ENCODE measurements around the gene CSMD2.

The CSMD2 gene

DNA sequence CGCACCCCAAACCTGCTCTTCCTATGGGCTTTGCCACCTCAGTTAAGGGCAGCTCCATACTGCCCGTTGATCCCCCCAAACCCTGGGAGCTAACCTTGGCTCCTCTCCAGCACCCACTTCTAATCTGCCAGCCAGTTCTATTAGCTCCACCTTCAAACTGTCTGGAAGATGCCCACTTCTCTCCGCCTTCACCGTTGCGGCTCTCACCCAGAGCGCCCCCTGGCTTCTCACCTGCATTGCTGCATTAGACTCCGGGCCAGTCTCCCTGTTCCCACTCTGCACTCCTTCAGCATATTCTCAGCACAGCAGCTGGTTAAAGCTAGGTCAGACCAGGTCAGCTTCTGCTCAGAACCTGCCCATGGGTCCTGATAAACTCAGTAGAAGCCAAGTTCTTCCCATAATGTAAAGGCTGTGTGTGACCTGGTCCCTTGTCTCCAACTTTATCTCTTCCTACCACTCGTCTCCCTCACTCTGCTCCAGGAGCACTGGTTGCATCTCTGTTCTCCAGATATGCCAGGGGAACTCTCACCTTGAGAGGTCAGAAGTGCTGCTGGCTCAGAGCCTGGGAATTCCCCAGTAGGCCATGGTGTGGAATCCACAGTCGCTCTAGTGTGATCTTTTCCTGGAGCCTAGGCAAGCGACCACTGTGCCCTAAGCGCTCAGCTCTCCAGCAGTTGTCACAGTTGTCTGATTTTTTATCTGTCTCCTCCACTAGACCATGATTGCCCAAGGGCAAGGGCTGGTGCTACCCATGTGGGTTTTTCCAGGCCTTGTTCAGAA is 150.9 kb downstream of the CSMD2 start:
- Histone ChIP-seq H3K36me3 (ENCODE audit: control insufficient read depth, insufficient read depth, low read length) (no peaks in the 10 kb centered on the region), H3K4me3 (ENCODE audit: low read depth, low read length) (no peak overlapping the region), H3K9ac (ENCODE audit: low read depth, low read length) (no peak overlapping the region), H3K27me3 (ENCODE audit: control insufficient read depth, insufficient read depth, low read length) (no peaks in the 10 kb centered on the region), H3K4me1 (ENCODE audit: control insufficient read depth, insufficient read depth, low read length) (no peaks in the 10 kb centered on the region), H3K9me3 (ENCODE audit: control insufficient read depth, insufficient read depth, low read length) (no peaks in the 10 kb centered on the region)

- Histone ChIP-seq H3K9me3 (ENCODE audit: control insufficient read depth, insufficient read depth, low read length) (no peaks in the 10 kb centered on the region), H3K9ac (ENCODE audit: low read depth, low read length) (no peak overlapping the region), H3K4me1 (ENCODE audit: control insufficient read depth, insufficient read depth, low read length) (no peaks in the 10 kb centered on the region), H3K36me3 (ENCODE audit: control insufficient read depth, insufficient read depth, low read length) (no peaks in the 10 kb centered on the region), H3K27me3 (ENCODE audit: control insufficient read depth, insufficient read depth, low read length) (no peaks in the 10 kb centered on the region), H3K4me3 (ENCODE audit: low read depth, low read length) (no peak overlapping the region)
These were observed 151.9 kb downstream of the CSMD2 start for GRCh38 chr1:34013136-34013535.

DNA sequence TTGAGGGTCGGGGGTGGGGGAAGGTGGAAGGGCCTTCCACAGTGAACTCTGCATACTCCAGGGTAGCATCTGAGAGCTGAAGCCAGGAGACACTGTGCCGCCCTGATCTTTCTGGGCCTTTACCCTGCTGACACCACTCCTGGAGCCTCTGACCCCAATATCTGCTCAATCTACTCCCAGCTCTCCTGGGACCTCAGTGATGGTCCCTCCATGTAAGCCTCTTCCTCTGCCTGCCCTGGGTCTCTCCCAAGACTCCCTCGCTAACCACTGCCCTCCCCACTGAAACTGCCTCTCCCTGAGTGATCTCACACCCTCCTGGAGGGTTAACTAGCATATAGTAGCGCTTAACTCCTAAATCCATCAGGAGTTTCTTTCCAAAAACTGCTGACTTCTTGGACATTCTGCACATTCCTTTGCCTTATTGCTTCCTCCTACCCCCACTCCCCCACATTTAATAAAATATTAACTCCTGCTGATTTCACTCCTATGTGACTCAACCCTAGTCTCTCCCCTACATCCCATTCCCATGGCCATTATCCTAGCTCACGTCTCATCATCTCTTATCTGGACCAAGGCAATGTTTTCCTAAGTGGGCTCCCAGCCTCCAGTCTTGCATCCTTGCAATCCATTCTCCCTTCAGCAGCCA is 155.6 kb downstream of the CSMD2 start:
- H3K27me3 ChIP-seq (ENCODE audit: control insufficient read depth, insufficient read depth, low read length), result no peaks in the 10 kb centered on the region
- H3K36me3 ChIP-seq (ENCODE audit: control insufficient read depth, insufficient read depth, low read length), result no peaks in the 10 kb centered on the region
- H3K9ac ChIP-seq (ENCODE audit: low read depth, low read length), result no peak overlapping the region
- no peaks in the 10 kb centered on the region for H3K4me1 ChIP-seq (ENCODE audit: control insufficient read depth, insufficient read depth, low read length)
- H3K4me3 ChIP-seq (ENCODE audit: low read depth, low read length), result no peak overlapping the region
- no peaks in the 10 kb centered on the region for H3K9me3 ChIP-seq (ENCODE audit: control insufficient read depth, insufficient read depth, low read length)

GRCh38 chr1:34007760-34008159 is 157.3 kb downstream of the CSMD2 start:
- Histone ChIP-seq H3K27me3 (ENCODE audit: control insufficient read depth, insufficient read depth, low read length) (no peaks in the 10 kb centered on the region), H3K9me3 (ENCODE audit: control insufficient read depth, insufficient read depth, low read length) (no peaks in the 10 kb centered on the region), H3K4me3 (ENCODE audit: low read depth, low read length) (no peak overlapping the region), H3K4me1 (ENCODE audit: control insufficient read depth, insufficient read depth, low read length) (no peaks in the 10 kb centered on the region), H3K9ac (ENCODE audit: low read depth, low read length) (no peak overlapping the region), H3K36me3 (ENCODE audit: control insufficient read depth, insufficient read depth, low read length) (no peaks in the 10 kb centered on the region)

DNA sequence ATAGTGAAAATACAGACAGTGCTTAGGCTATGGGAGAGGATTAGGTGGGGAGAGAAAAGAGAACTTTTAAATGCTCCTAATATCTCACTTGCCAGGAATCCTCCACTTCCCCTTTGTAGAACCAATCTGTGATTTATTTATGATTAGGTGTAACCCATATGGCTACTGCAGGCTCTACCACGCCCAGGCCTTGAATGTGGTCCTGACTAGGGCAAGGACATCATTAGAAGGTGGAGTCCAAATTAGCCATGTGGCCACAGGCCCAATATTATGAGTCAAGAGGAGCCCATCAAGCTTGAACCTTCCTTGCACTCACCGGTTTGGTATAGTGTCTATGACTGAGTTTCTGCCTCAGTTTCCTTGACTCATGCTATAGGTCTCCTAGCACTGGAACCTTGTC is 159.7 kb downstream of the CSMD2 start:
- H3K4me3 ChIP-seq (ENCODE audit: low read depth, low read length), result no peak overlapping the region
- H3K36me3 ChIP-seq (ENCODE audit: control insufficient read depth, insufficient read depth, low read length), result no peaks in the 10 kb centered on the region
- H3K27me3 ChIP-seq (ENCODE audit: control insufficient read depth, insufficient read depth, low read length), result no peaks in the 10 kb centered on the region
- no peak overlapping the region for H3K9ac ChIP-seq (ENCODE audit: low read depth, low read length)
- no peaks in the 10 kb centered on the region for H3K9me3 ChIP-seq (ENCODE audit: control insufficient read depth, insufficient read depth, low read length)
- H3K4me1 ChIP-seq (ENCODE audit: control insufficient read depth, insufficient read depth, low read length), result no peaks in the 10 kb centered on the region

DNA sequence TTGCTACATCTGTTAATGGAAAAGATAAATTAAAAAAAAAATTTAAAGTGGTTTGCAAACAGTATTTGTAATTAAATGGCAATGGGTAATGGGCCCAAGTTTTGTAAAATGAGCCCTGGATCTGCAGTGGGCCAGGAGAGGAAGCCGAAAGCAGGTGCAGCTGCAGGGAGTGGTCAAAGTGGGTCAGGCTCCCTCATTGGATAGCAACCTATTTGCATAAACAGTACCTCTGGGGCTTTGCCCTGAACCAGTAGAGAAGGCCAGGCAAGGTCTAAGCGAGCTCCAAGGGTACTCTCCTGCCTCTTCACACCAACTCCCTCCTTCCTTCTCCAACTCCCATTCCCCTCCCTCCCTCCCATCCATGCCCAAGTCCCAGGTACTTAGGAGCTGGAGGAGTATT is 162.2 kb downstream of the CSMD2 start:
- Histone ChIP-seq H3K9me3 (ENCODE audit: control insufficient read depth, insufficient read depth, low read length) (no peaks in the 10 kb centered on the region), H3K36me3 (ENCODE audit: control insufficient read depth, insufficient read depth, low read length) (no peaks in the 10 kb centered on the region), H3K9ac (ENCODE audit: low read depth, low read length) (no peak overlapping the region), H3K4me1 (ENCODE audit: control insufficient read depth, insufficient read depth, low read length) (no peaks in the 10 kb centered on the region), H3K4me3 (ENCODE audit: low read depth, low read length) (no peak overlapping the region), H3K27me3 (ENCODE audit: control insufficient read depth, insufficient read depth, low read length) (no peaks in the 10 kb centered on the region)

- Histone ChIP-seq H3K4me1 (ENCODE audit: control insufficient read depth, insufficient read depth, low read length) (no peaks in the 10 kb centered on the region), H3K36me3 (ENCODE audit: control insufficient read depth, insufficient read depth, low read length) (no peaks in the 10 kb centered on the region), H3K4me3 (ENCODE audit: low read depth, low read length) (no peak overlapping the region), H3K9ac (ENCODE audit: low read depth, low read length) (no peak overlapping the region), H3K27me3 (ENCODE audit: control insufficient read depth, insufficient read depth, low read length) (no peaks in the 10 kb centered on the region), H3K9me3 (ENCODE audit: control insufficient read depth, insufficient read depth, low read length) (no peaks in the 10 kb centered on the region)
These were observed 167.6 kb downstream of the CSMD2 start for GRCh38 chr1:33997127-33998036.

DNA sequence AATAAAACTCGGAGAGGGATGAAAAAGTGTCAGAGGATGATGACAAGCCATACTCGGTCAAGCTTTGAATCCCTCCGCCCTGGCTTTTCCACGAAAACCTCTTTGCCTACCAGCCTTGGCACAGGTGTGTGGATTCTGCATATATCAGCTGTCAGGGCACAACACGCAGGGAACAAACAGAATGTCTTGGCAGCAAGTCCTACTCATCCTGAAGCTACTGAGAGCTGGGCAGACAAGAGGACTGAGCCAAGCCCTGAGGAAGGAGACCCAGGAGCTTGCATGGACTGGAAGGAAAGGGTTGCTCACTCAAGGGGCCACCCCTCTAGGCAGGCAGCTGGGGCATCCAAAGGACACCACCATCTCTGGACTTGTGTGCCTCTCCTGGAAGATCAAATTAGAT is 168.7 kb downstream of the CSMD2 start:
- Histone ChIP-seq H3K4me1 (ENCODE audit: control insufficient read depth, insufficient read depth, low read length) (no peaks in the 10 kb centered on the region), H3K36me3 (ENCODE audit: control insufficient read depth, insufficient read depth, low read length) (no peaks in the 10 kb centered on the region), H3K9me3 (ENCODE audit: control insufficient read depth, insufficient read depth, low read length) (no peaks in the 10 kb centered on the region), H3K4me3 (ENCODE audit: low read depth, low read length) (no peak overlapping the region), H3K27me3 (ENCODE audit: control insufficient read depth, insufficient read depth, low read length) (no peaks in the 10 kb centered on the region), H3K9ac (ENCODE audit: low read depth, low read length) (no peak overlapping the region)

GRCh38 chr1:33993301-33993700 is 171.7 kb downstream of the CSMD2 start:
- no peak overlapping the region for H3K4me3 ChIP-seq (ENCODE audit: low read depth, low read length)

DNA sequence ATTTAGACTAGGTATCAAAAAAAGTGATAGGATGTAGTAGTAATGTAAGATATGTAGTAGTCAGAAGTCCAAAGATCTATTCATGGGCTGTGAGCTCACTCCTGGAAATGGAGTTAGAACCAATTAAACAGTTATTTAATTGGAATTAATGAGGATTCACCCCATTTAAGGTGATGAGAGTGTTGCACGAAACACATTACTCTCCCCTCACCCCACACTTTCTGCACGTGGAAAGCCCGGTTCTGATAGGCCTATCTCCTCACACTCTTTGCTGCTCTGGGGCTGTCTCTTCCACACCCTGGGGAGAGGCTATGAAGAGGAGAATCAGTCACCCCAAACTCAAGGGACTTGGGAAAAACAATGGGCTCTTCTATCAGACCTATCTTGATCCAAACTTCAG is 174.7 kb downstream of the CSMD2 start:
- no peaks in the 10 kb centered on the region for H3K9me3 ChIP-seq (ENCODE audit: control insufficient read depth, insufficient read depth, low read length)
- H3K27me3 ChIP-seq (ENCODE audit: control insufficient read depth, insufficient read depth, low read length), result no peaks in the 10 kb centered on the region
- H3K9ac ChIP-seq (ENCODE audit: low read depth, low read length), result no peak overlapping the region
- H3K36me3 ChIP-seq (ENCODE audit: control insufficient read depth, insufficient read depth, low read length), result no peaks in the 10 kb centered on the region
- H3K4me3 ChIP-seq (ENCODE audit: low read depth, low read length), result no peak overlapping the region
- H3K4me1 ChIP-seq (ENCODE audit: control insufficient read depth, insufficient read depth, low read length), result no peaks in the 10 kb centered on the region

More at GRCh38 chr1:33993301-33993700, 171.7 kb downstream of the CSMD2 start:
- Histone ChIP-seq H3K9ac (ENCODE audit: low read depth, low read length) (no peak overlapping the region), H3K9me3 (ENCODE audit: control insufficient read depth, insufficient read depth, low read length) (no peaks in the 10 kb centered on the region), H3K36me3 (ENCODE audit: control insufficient read depth, insufficient read depth, low read length) (no peaks in the 10 kb centered on the region), H3K4me1 (ENCODE audit: control insufficient read depth, insufficient read depth, low read length) (no peaks in the 10 kb centered on the region), H3K27me3 (ENCODE audit: control insufficient read depth, insufficient read depth, low read length) (no peaks in the 10 kb centered on the region)

DNA sequence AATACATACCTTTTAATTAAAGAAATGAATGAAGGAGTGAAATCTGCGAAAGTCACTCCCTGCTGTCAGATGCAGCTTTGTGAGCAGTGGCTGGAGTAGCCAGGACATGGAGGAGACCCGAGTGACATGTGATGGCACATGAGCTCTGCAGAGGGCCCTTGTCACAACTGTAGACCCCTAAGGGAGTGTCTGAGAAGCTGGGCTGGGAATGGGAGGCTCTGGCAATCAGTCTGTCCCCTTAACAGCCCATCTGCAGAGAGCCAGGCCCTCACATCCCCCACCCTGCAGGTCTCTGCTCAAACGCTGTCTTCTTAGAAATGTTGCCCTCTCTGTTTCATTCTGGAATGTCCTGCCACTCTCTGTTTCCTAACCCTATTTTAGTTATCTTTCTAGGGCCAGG is 176.9 kb downstream of the CSMD2 start:
- no peaks in the 10 kb centered on the region for H3K36me3 ChIP-seq (ENCODE audit: control insufficient read depth, insufficient read depth, low read length)
- no peak overlapping the region for H3K4me3 ChIP-seq (ENCODE audit: low read depth, low read length)
- H3K27me3 ChIP-seq (ENCODE audit: control insufficient read depth, insufficient read depth, low read length), result no peaks in the 10 kb centered on the region
- H3K9me3 ChIP-seq (ENCODE audit: control insufficient read depth, insufficient read depth, low read length), result no peaks in the 10 kb centered on the region
- H3K9ac ChIP-seq (ENCODE audit: low read depth, low read length), result no peak overlapping the region
- H3K4me1 ChIP-seq (ENCODE audit: control insufficient read depth, insufficient read depth, low read length), result no peaks in the 10 kb centered on the region
